ENCODE results near the gene GTPBP2.

DNA sequence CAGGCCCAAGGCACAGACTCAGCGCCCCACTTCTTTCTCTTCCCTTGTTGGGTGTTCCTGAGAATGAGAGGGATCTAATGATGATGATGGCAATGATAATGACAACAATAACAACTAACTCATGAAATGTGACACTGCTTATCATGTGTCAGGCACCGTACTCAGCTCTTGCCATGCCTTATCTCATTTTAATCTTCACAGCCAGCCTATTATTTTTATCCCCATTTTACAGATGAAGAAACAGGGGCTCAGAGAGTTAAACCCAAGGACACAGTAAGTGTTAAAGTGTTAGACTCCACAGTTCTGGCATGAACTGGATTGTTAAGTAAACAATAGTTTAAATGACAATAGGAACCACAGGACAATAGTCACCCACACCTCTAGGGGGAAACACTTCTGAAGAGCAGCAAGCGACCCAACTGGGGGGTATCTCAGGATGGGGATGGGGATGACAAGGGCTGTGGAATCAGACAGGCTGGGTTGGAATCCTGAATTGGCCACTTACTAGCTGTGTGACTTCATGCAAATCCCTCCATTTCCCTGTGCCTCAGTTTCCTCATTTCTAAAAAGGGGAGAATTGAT lies 28.2 kb upstream of the GTPBP2 start:
- no peak for TF ChIP-seq EZH2 (IDR thresholded peaks at IDR 0.05)
- no peak for TF ChIP-seq FOXP2 (optimal IDR thresholded peaks at IDR 0.05; ENCODE audit: control extremely low read depth, extremely low read length, insufficient read depth)

Measured in SK-N-MC (cell line).